Measurements from ENCODE around the gene RSAD1.

GRCh38 chr17:50521514-50521913, 42.9 kb downstream of the RSAD1 start:
- no peak for TF ChIP-seq POLR2AphosphoS5 (IDR thresholded peaks at IDR 0.05; ENCODE audit: insufficient read depth, low read depth, low read length)
- TF ChIP-seq POLR2A (IDR thresholded peaks at IDR 0.05; ENCODE audit: low read depth, low read length) = no peak
- TF ChIP-seq CTCF (IDR thresholded peaks at IDR 0.05; ENCODE audit: extremely low read depth in 1 of 2, insufficient read depth in 1 of 2, low read depth in 1 of 2, low read length in 2 of 2) = no peak
- no peak for TF ChIP-seq MYC (IDR thresholded peaks at IDR 0.05; ENCODE audit: low read depth, low read length)
- no peak for TF ChIP-seq EZH2 (IDR thresholded peaks at IDR 0.05; ENCODE audit: borderline replicate concordance, low read depth, low read length, severe bottlenecking)
- no peak for TF ChIP-seq MAX (IDR thresholded peaks at IDR 0.05; ENCODE audit: insufficient read depth, insufficient read length)
- no peak for TF ChIP-seq FOS (IDR thresholded peaks at IDR 0.05; ENCODE audit: borderline replicate concordance, insufficient read depth, low read length)
- no peak for TF ChIP-seq GATA2 (IDR thresholded peaks at IDR 0.05; ENCODE audit: insufficient read depth, insufficient read length, low read depth, low read length)
